Left lobe of liver (tissue), 2 donors: ENCODE measurements around the gene TMEM184B. TPM values are rescaled to one million over a fixed set of nuclear protein-coding genes. Genes with fewer than 3 reads are reported as not detected.
A peak's percentile ranks its signal among the peaks of the same experiment; 100 is the strongest.
"Not testable (repeated sequence)": the region's sequence is repeated elsewhere in the genome, so short reads cannot be mapped to it uniquely, and the experiment has no call there.

Experiments used
- ATAC-seq: fragments of 200-7000 bp; cut with Tn5 transposase; one replicate; pipeline ENCODE4 v1.9.1; 2020; ENCODE audit warnings: mild to moderate bottlenecking, moderate library complexity
- DNase-seq: peaks from one replicate; pipeline ENCODE4 v3.0.0-alpha.2; 2020; ENCODE audit warnings: low spot score
- total RNA-seq: library from RNA; stranded (reverse); gene quantifications from one replicate; pipeline ENCODE4 v1.2.1, GENCODE V29; 2021
- donor health status: DM: no; HTN: no; CAD: no; lungs with moderate emphysema.
- donor health status: DM: no; HTN: yes; CAD: no.

TMEM184B gene
- total RNA-seq, 1 donor from 2014 or later: 11.7 TPM

DNA sequence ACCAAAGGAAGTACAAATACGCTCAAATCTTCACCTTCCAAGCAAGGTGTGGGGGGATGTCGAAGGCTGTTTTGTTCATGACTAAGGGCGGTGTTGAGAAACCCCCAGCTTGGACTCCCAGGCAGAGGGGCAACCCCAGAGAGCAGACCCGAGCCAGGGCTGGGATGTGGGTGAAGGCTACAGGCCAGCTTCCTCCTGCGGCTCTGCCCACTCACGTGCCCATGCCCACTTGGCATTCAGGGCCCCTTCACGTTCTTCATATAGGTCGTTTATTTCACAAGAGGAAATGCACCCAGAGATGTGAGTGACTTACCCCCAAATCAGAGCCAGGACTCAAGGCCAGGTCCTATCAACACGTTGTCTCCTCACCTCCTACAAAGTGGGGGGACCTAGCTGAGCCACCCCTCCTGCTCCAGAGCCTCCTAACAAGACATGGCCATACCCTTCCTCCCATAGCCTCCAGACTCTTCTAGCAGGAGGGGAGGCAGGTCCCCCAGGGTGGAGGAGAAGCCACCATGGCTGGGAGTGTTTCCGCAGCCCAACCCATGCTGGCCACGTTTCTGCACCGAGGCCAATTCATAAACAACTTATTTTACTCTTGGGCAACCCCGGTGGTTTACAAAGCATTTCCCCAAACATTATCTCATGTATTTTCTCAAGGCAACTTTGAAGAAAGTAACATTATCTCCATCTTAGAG is 22.0 kb downstream of the TMEM184B start:
- no peak for ATAC-seq
- DNase-seq: no peak

- no peak for ATAC-seq
- DNase-seq: no peak
These were observed 22.8 kb downstream of the TMEM184B start for GRCh38 chr22:38249803-38250642.

DNA sequence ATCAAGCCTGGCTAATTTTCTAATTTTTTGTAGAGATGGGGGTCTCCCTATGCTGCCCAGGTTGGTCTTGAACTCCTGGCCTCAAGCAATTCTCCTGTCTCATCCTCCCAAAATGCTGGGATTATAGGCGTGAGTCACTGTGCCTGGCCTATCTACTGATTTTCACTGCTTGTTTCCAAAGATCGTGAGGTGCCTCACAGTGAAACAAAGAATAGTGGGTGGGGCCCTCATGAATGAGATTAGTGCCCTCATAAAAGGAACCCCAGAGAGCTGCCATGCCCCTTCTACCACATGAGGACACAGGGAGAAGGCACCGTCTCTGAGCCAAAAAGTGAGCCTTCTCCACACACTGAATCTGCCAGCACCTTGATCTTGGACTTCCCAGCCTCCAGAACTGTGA is 23.5 kb downstream of the TMEM184B start:
- no peak for DNase-seq

DNA sequence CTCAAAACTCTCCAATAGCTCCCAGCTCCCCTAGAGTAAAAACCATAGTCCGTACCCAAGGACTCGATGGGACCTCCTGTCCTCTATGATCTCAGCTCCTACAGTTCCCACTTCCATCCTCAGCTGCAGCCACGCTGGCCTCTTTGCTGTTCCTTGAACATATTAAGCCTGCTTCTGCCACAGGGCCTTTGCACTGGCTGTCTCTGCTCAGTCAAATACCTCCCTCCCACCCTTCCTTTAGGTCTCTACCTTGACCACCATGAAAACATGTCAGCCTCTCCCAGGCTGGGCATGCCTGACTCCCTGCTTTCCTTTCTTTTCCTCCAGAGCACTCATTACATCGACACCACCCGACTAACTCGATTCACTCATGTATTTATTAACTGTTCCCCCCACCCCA is 24.5 kb downstream of the TMEM184B start:
- ATAC-seq (no peak), DNase-seq (no peak)

More for the DNA sequence above, 23.5 kb downstream of the TMEM184B start:
- no peak for ATAC-seq

DNA sequence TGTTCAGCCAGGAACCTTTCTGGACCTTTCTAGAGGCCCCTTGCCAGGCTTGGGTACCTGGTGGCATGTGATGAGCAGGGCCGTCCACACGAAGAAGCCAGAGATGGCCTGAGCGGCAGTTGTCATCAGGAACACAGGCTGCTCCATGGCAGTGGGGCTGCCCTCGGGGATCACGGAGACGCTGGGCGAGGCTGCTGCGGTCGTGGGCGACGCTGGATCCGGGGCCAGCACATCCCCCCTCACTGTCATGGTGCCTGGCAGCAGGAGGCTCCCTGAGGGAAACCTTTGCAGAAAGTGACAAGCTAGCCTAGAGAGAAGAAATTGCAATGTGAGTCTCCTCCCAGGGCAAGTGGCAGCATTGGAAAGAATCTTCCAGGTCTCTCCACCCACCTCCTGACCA is 25.1 kb downstream of the TMEM184B start:
- DNase-seq (no peak), ATAC-seq (no peak)

GRCh38 chr22:38246692-38247091 is 26.1 kb downstream of the TMEM184B start:
- DNase-seq: no peak
- peak; percentile 27 for ATAC-seq

DNA sequence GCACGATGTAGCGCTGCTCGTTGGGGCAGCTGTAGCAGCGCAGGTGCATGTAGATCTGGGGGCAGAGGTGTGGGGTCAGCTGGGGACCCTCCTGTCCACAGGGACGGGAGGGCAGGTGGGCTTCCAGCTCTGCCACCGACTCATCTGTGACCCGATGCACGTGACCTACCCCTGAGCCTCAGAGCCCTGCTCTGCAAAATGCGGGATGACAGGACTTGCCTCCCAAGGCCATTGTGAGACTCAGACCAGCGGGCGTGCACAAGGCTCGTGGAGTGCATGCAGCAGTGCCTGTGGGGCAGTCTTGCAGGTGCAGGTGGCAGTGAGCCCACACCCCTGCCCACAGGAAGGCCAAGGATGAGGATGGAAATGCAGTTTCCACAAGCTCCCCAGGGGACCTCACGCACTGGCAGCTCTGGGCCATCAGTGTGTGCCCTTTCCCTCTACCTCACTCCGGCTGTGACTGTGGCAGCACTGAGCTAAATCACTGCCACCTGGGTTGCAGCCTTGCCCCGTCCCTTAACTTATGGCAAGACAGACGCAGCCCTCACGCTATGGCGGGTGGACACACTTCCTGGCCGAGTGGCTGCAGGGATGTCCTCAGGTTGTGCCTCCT is 26.7 kb downstream of the TMEM184B start:
- DNase-seq (no peak), ATAC-seq (no peak)

- ATAC-seq (no peak), DNase-seq (no peak)
These were observed 28.7 kb downstream of the TMEM184B start for GRCh38 chr22:38244106-38244505.

DNA sequence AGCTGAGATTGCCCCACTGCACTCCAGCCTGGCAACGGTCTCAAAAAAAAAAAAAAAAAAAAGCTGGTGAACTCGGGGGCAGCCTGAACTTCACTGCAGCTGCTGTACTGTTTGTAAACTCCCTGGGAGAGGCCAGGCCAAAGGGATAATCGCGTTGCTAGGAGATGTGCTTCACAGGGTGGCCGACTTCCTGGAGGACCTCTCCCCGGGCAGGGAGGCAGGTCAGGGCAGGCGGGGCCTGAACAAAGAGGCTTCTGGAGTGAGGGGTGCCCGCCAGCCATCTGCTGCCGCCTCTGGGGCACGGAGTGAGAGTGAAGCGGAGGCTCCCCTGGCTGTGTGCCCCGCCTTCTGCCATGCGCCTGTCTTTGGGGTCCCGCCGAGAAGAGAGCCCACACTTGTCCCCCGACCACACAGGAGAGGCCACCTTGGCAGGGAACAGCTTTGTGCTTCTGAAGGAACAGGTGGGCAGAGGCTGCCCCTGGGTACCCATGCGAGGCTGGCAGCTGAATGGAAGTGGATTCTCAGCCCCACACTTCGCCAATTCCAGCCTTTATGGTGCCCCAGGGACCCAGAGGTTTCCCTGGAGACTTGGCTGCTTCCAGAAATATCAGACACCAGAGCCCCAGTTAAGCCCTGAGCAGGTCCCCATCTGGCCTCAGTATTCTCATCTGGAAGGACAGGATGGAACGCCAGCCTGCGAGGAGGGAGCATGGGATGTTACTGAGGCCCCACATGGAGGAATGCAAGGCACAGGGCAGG is 29.6 kb downstream of the TMEM184B start:
- DNase-seq (no peak), ATAC-seq (peak; percentile 51)

GRCh38 chr22:38240734-38241252 is 32.0 kb downstream of the TMEM184B start:
- DNase-seq: no peak

GRCh38 chr22:38239101-38239761 is 33.6 kb downstream of the TMEM184B start:
- peak; percentile 80 for ATAC-seq
- DNase-seq: no peak

More at GRCh38 chr22:38240734-38241252, 32.0 kb downstream of the TMEM184B start:
- no peak for ATAC-seq

- DNase-seq (no peak), ATAC-seq (no peak)
These were observed 34.2 kb downstream of the TMEM184B start for GRCh38 chr22:38238519-38239071.

DNA sequence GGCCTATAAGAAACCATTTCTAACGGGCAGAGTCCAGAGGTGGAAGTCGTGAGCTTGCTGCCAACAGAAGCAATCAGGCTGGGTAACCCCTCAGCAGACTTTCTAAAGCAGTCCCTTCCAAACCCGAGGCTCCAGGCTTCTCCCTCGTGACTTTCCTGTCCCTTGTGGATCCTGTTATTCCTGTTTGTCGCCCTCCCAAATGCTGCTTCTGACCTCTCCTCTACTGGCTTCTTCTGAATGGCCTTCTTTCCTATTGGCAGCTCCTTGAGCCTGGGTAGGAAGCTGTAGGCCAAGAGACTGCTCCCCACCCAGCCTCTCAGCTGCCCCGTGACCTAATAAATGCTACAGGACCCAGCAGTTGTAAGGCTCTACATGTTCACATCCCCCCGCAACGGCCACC is 36.0 kb downstream of the TMEM184B start:
- ATAC-seq (peak; percentile 23), DNase-seq (no peak)

- ATAC-seq (no peak), DNase-seq (no peak)
These were observed 37.5 kb downstream of the TMEM184B start for GRCh38 chr22:38235240-38235850.

- not testable (repeated sequence) for ATAC-seq, DNase-seq
These were observed 39.0 kb downstream of the TMEM184B start for GRCh38 chr22:38233856-38234255.

- ATAC-seq: peak; percentile 47
- no peak for DNase-seq
These were observed 39.4 kb downstream of the TMEM184B start for GRCh38 chr22:38233427-38233826.

- ATAC-seq (no peak), DNase-seq (no peak)
These were observed 40.6 kb downstream of the TMEM184B start for GRCh38 chr22:38232196-38232595.

- DNase-seq (no peak), ATAC-seq (no peak)
These were observed 41.9 kb downstream of the TMEM184B start for GRCh38 chr22:38230916-38231315.

DNA sequence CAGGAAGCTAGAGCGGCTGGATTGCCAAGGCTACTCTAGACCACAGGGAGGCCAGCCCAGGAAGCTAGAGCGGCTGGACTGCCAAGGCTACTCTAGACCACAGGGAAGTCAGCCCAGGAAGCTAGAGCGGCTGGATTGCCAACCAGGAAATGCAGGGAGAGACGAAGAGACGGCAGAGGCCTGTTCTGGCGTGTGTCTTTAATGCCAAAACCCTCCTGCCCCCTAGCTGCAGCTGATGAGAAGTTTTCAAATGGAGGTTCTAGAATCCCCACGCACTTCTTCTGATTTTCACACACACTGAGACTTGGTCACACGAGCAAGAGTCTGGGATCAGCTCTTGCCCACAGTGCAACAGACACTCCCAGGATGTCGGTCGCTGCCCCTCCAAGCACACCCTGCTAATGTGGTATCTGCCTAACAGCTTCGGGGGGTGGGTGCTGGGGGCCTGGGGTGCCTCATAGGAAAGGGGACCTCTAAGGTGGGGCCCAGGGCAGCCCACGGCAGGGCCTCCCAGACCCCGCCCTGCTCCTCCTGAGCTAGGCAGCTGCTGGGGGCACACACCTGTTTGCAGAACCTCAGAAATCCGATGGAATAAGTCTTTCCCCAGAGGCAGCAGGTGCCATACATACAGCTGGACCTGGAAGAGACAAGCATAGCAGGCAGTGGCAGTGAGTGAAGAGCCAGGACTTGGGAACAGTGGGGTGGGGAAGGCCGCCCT is 42.5 kb downstream of the TMEM184B start:
- no peak for DNase-seq
- peak; percentile 80 for ATAC-seq
